ENCODE data around the gene YJEFN3. TPM values are rescaled to one million over a fixed set of nuclear protein-coding genes. Genes with fewer than 3 reads are reported as not detected.

The YJEFN3 gene
- total RNA-seq, 1 donor from 2014 or later = 0.79 TPM

- TF ChIP-seq, protein P1, sequence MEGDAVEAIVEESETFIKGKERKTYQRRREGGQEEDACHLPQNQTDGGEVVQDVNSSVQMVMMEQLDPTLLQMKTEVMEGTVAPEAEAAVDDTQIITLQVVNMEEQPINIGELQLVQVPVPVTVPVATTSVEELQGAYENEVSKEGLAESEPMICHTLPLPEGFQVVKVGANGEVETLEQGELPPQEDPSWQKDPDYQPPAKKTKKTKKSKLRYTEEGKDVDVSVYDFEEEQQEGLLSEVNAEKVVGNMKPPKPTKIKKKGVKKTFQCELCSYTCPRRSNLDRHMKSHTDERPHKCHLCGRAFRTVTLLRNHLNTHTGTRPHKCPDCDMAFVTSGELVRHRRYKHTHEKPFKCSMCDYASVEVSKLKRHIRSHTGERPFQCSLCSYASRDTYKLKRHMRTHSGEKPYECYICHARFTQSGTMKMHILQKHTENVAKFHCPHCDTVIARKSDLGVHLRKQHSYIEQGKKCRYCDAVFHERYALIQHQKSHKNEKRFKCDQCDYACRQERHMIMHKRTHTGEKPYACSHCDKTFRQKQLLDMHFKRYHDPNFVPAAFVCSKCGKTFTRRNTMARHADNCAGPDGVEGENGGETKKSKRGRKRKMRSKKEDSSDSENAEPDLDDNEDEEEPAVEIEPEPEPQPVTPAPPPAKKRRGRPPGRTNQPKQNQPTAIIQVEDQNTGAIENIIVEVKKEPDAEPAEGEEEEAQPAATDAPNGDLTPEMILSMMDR (IDR thresholded peaks at IDR 0.05; ENCODE audit: insufficient read depth, low read length, severe bottlenecking) = no peak
- Histone ChIP-seq H3K36me3 (ENCODE audit: control insufficient read depth, insufficient read depth, low read length) (no peaks in the 10 kb centered on the region), H3K27me3 (ENCODE audit: control insufficient read depth, insufficient read depth, low read length) (no peaks in the 10 kb centered on the region), H3K4me3 (ENCODE audit: low read depth, low read length) (no peak overlapping the region)
- DNase-seq (ENCODE audit: low read depth) = no peak
- FAIRE-seq = no peak
Measured at GRCh38 chr19:19558055-19558454, 29.3 kb downstream of the YJEFN3 start.

GRCh38 chr19:19558636-19559035, 29.9 kb downstream of the YJEFN3 start:
- TF ChIP-seq, protein P1 (IDR thresholded peaks at IDR 0.05; ENCODE audit: insufficient read depth, low read length, severe bottlenecking) = no peak
- DNase-seq (ENCODE audit: low read depth) = no peak
- Histone ChIP-seq H3K4me3 (ENCODE audit: low read depth, low read length) (no peak overlapping the region), H3K27me3 (ENCODE audit: control insufficient read depth, insufficient read depth, low read length) (no peaks in the 10 kb centered on the region), H3K36me3 (ENCODE audit: control insufficient read depth, insufficient read depth, low read length) (no peaks in the 10 kb centered on the region)
- FAIRE-seq = no peak

DNA sequence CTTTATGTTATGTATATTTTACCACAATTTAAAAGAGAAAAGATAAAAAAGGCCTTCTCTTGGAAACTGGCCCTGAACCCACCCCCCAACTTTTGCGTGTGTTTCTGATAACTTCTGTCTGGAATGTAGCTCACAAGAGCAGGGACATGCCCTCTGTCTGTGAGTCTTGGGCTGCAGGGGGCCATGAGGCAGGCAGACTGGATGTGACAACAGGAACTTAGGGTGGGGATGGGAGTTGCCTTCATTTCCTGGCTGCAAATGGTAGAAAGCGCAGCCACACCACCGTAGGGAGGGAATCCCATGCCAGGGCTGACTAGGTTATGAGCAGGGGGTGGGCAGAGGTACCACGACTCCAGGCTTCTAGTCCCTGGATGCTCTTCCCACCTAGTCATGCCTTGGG, 31.2 kb downstream of the YJEFN3 start:
- FAIRE-seq = no peak
- H3K4me3 ChIP-seq (ENCODE audit: low read depth, low read length) = no peak overlapping the region
- TF ChIP-seq, protein P1 (IDR thresholded peaks at IDR 0.05; ENCODE audit: insufficient read depth, low read length, severe bottlenecking) = no peak
- no peaks in the 10 kb centered on the region for H3K27me3 ChIP-seq (ENCODE audit: control insufficient read depth, insufficient read depth, low read length)
- H3K36me3 ChIP-seq (ENCODE audit: control insufficient read depth, insufficient read depth, low read length) = no peaks in the 10 kb centered on the region
- no peak for DNase-seq (ENCODE audit: low read depth)

GRCh38 chr19:19561946-19562664, 33.4 kb downstream of the YJEFN3 start:
- Histone ChIP-seq H3K27me3 (ENCODE audit: control insufficient read depth, insufficient read depth, low read length) (no peaks in the 10 kb centered on the region), H3K4me3 (ENCODE audit: low read depth, low read length) (no peak overlapping the region), H3K36me3 (ENCODE audit: control insufficient read depth, insufficient read depth, low read length) (no peaks in the 10 kb centered on the region)
- TF ChIP-seq, protein P1 (IDR thresholded peaks at IDR 0.05; ENCODE audit: insufficient read depth, low read length, severe bottlenecking) = no peak
- FAIRE-seq = no peak
- DNase-seq (ENCODE audit: low read depth) = no peak

- no peaks in the 10 kb centered on the region for H3K27me3 ChIP-seq (ENCODE audit: control insufficient read depth, insufficient read depth, low read length)
- DNase-seq (ENCODE audit: low read depth) (no peak), FAIRE-seq (peak; percentile 80)
Measured at GRCh38 chr19:19562665-19563347, 34.1 kb downstream of the YJEFN3 start.

More at GRCh38 chr19:19562665-19563347, 34.1 kb downstream of the YJEFN3 start:
- Histone ChIP-seq H3K36me3 (ENCODE audit: control insufficient read depth, insufficient read depth, low read length) (no peaks in the 10 kb centered on the region), H3K4me3 (ENCODE audit: low read depth, low read length) (no peak overlapping the region)
- TF ChIP-seq, protein P1 (IDR thresholded peaks at IDR 0.05; ENCODE audit: insufficient read depth, low read length, severe bottlenecking) = no peak

Measured in bronchial epithelial cell (primary cell).